Measurements from ENCODE around the gene SPAG16. TPM values are rescaled to one million over a fixed set of nuclear protein-coding genes. Genes with fewer than 3 reads are reported as not detected.

SPAG16 gene
- total and polyA plus RNA-seq, 3 experiments from 2014 or later, result 7.7 to 15.3 (median 8.2) TPM

GRCh38 chr2:214379227-214379626 is 1095.0 kb downstream of the SPAG16 start:
- H3K9me3 ChIP-seq (ENCODE audit: low read length), result no peaks in the 10 kb centered on the region
- H3K27ac ChIP-seq (ENCODE audit: low read depth, low read length), result no peak overlapping the region
- H3K4me1 ChIP-seq (ENCODE audit: insufficient read depth, low read length), result no peaks in the 10 kb centered on the region
- DNase-seq, result no peak
- H3K4me3 Mint-ChIP-seq, result no peak overlapping the region
- no peaks in the 10 kb centered on the region for H3K27me3 ChIP-seq (ENCODE audit: insufficient read depth, low read length, poor library complexity, severe bottlenecking)
- H3K4me1 Mint-ChIP-seq, result no peaks in the 10 kb centered on the region
- H3K36me3 ChIP-seq (ENCODE audit: insufficient read depth, low read length), result no peaks in the 10 kb centered on the region
- no peaks in the 10 kb centered on the region for H3K27me3 Mint-ChIP-seq
- ChIA-PET CTCF (no interaction called here), POLR2A (no interaction called here)
- H3K4me3 ChIP-seq (ENCODE audit: low read length), result no peak overlapping the region
- H3K36me3 Mint-ChIP-seq, result no peaks in the 10 kb centered on the region
- H3K9me3 Mint-ChIP-seq, result peaks cover 0 to 2% (median 0%) of the 10 kb centered on the region in 5 donors
- H3K27ac Mint-ChIP-seq, result no peak overlapping the region

GRCh38 chr2:214380681-214381080 is 1096.4 kb downstream of the SPAG16 start:
- no peak for DNase-seq
- no peaks in the 10 kb centered on the region for H3K4me1 Mint-ChIP-seq
- POLR2A ChIA-PET, result no interaction called here

GRCh38 chr2:214382229-214382628 is 1098.0 kb downstream of the SPAG16 start:
- Histone ChIP-seq H3K36me3 (ENCODE audit: insufficient read depth, low read length) (no peaks in the 10 kb centered on the region), H3K27ac (ENCODE audit: low read depth, low read length) (no peak overlapping the region), H3K4me3 (ENCODE audit: low read length) (no peak overlapping the region), H3K4me1 (ENCODE audit: insufficient read depth, low read length) (no peaks in the 10 kb centered on the region), H3K9me3 (ENCODE audit: low read length) (no peaks in the 10 kb centered on the region), H3K27me3 (ENCODE audit: insufficient read depth, low read length, poor library complexity, severe bottlenecking) (no peaks in the 10 kb centered on the region)
- no peak overlapping the region for H3K27ac Mint-ChIP-seq
- H3K4me3 Mint-ChIP-seq, result no peak overlapping the region
- H3K36me3 Mint-ChIP-seq, result no peaks in the 10 kb centered on the region
- DNase-seq, result no peak
- ChIA-PET CTCF (no interaction called here), POLR2A (no interaction called here)
- peaks cover 0 to 4% (median 0%) of the 10 kb centered on the region in 5 donors for H3K9me3 Mint-ChIP-seq
- no peaks in the 10 kb centered on the region for H3K4me1 Mint-ChIP-seq
- no peaks in the 10 kb centered on the region for H3K27me3 Mint-ChIP-seq

More at GRCh38 chr2:214380681-214381080, 1096.4 kb downstream of the SPAG16 start:
- no peak overlapping the region for H3K27ac ChIP-seq (ENCODE audit: low read depth, low read length)
- CTCF ChIA-PET, result no interaction called here
- Mint-ChIP-seq H3K27ac (no peak overlapping the region), H3K9me3 (peaks cover 0 to 2% (median 0%) of the 10 kb centered on the region in 5 donors), H3K4me3 (no peak overlapping the region), H3K36me3 (no peaks in the 10 kb centered on the region), H3K27me3 (no peaks in the 10 kb centered on the region)
- no peaks in the 10 kb centered on the region for H3K27me3 ChIP-seq (ENCODE audit: insufficient read depth, low read length, poor library complexity, severe bottlenecking)
- H3K4me1 ChIP-seq (ENCODE audit: insufficient read depth, low read length), result no peaks in the 10 kb centered on the region
- no peaks in the 10 kb centered on the region for H3K9me3 ChIP-seq (ENCODE audit: low read length)
- no peaks in the 10 kb centered on the region for H3K36me3 ChIP-seq (ENCODE audit: insufficient read depth, low read length)
- no peak overlapping the region for H3K4me3 ChIP-seq (ENCODE audit: low read length)

- no peak for DNase-seq
- Histone ChIP-seq H3K9me3 (ENCODE audit: low read length) (no peaks in the 10 kb centered on the region), H3K4me3 (ENCODE audit: low read length) (no peak overlapping the region), H3K36me3 (ENCODE audit: insufficient read depth, low read length) (no peaks in the 10 kb centered on the region), H3K27me3 (ENCODE audit: insufficient read depth, low read length, poor library complexity, severe bottlenecking) (no peaks in the 10 kb centered on the region), H3K27ac (ENCODE audit: low read depth, low read length) (no peak overlapping the region), H3K4me1 (ENCODE audit: insufficient read depth, low read length) (no peaks in the 10 kb centered on the region)
- ChIA-PET POLR2A (no interaction called here), CTCF (no interaction called here)
- Mint-ChIP-seq H3K9me3 (peaks cover 0 to 4% (median 0%) of the 10 kb centered on the region in 5 donors), H3K27ac (no peak overlapping the region), H3K4me3 (no peak overlapping the region), H3K4me1 (no peaks in the 10 kb centered on the region), H3K36me3 (no peaks in the 10 kb centered on the region), H3K27me3 (no peaks in the 10 kb centered on the region)
Measured at GRCh38 chr2:214386720-214387119, 1102.5 kb downstream of the SPAG16 start.

GRCh38 chr2:214389334-214389733 is 1105.1 kb downstream of the SPAG16 start:
- Histone ChIP-seq H3K27me3 (ENCODE audit: insufficient read depth, low read length, poor library complexity, severe bottlenecking) (no peaks in the 10 kb centered on the region), H3K27ac (ENCODE audit: low read depth, low read length) (no peak overlapping the region), H3K36me3 (ENCODE audit: insufficient read depth, low read length) (no peaks in the 10 kb centered on the region), H3K4me3 (ENCODE audit: low read length) (no peak overlapping the region), H3K9me3 (ENCODE audit: low read length) (no peaks in the 10 kb centered on the region), H3K4me1 (ENCODE audit: insufficient read depth, low read length) (no peaks in the 10 kb centered on the region)
- no peak for DNase-seq
- Mint-ChIP-seq H3K36me3 (no peaks in the 10 kb centered on the region), H3K27ac (no peak overlapping the region), H3K9me3 (peaks cover 0 to 4% (median 0%) of the 10 kb centered on the region in 5 donors), H3K27me3 (no peaks in the 10 kb centered on the region), H3K4me3 (no peak overlapping the region), H3K4me1 (no peaks in the 10 kb centered on the region)
- ChIA-PET POLR2A (no interaction called here), CTCF (no interaction called here)

GRCh38 chr2:214393796-214394195 is 1109.5 kb downstream of the SPAG16 start:
- CTCF ChIA-PET, result no interaction called here
- POLR2A ChIA-PET, result no interaction called here
- Histone ChIP-seq H3K4me3 (ENCODE audit: low read length) (no peak overlapping the region), H3K4me1 (ENCODE audit: insufficient read depth, low read length) (no peaks in the 10 kb centered on the region), H3K27me3 (ENCODE audit: insufficient read depth, low read length, poor library complexity, severe bottlenecking) (no peaks in the 10 kb centered on the region), H3K36me3 (ENCODE audit: insufficient read depth, low read length) (no peaks in the 10 kb centered on the region), H3K27ac (ENCODE audit: low read depth, low read length) (no peak overlapping the region), H3K9me3 (ENCODE audit: low read length) (no peaks in the 10 kb centered on the region)
- Mint-ChIP-seq H3K27me3 (no peaks in the 10 kb centered on the region), H3K4me3 (no peak overlapping the region), H3K9me3 (no peaks in the 10 kb centered on the region), H3K27ac (no peak overlapping the region), H3K36me3 (no peaks in the 10 kb centered on the region), H3K4me1 (no peaks in the 10 kb centered on the region)
- DNase-seq, result no peak

- Mint-ChIP-seq H3K36me3 (no peaks in the 10 kb centered on the region), H3K4me1 (no peaks in the 10 kb centered on the region), H3K27ac (no peak overlapping the region), H3K4me3 (no peak overlapping the region), H3K27me3 (no peaks in the 10 kb centered on the region), H3K9me3 (no peaks in the 10 kb centered on the region)
- ChIA-PET POLR2A (no interaction called here), CTCF (no interaction called here)
- Histone ChIP-seq H3K4me3 (ENCODE audit: low read length) (no peak overlapping the region), H3K27me3 (ENCODE audit: insufficient read depth, low read length, poor library complexity, severe bottlenecking) (no peaks in the 10 kb centered on the region), H3K27ac (ENCODE audit: low read depth, low read length) (no peak overlapping the region), H3K9me3 (ENCODE audit: low read length) (no peaks in the 10 kb centered on the region), H3K36me3 (ENCODE audit: insufficient read depth, low read length) (no peaks in the 10 kb centered on the region), H3K4me1 (ENCODE audit: insufficient read depth, low read length) (no peaks in the 10 kb centered on the region)
- no peak for DNase-seq
Measured at GRCh38 chr2:214395040-214395439, 1110.8 kb downstream of the SPAG16 start.

GRCh38 chr2:214401580-214401979 is 1117.3 kb downstream of the SPAG16 start:
- peaks cover 0 to 2% (median 0%) of the 10 kb centered on the region in 5 donors for H3K9me3 Mint-ChIP-seq
- Histone ChIP-seq H3K36me3 (ENCODE audit: insufficient read depth, low read length) (no peaks in the 10 kb centered on the region), H3K27me3 (ENCODE audit: insufficient read depth, low read length, poor library complexity, severe bottlenecking) (no peaks in the 10 kb centered on the region), H3K27ac (ENCODE audit: low read depth, low read length) (no peak overlapping the region), H3K4me1 (ENCODE audit: insufficient read depth, low read length) (no peaks in the 10 kb centered on the region), H3K4me3 (ENCODE audit: low read length) (no peak overlapping the region), H3K9me3 (ENCODE audit: low read length) (no peaks in the 10 kb centered on the region)
- ChIA-PET CTCF (no interaction called here), POLR2A (no interaction called here)
- no peak for DNase-seq
- no peaks in the 10 kb centered on the region for H3K36me3 Mint-ChIP-seq
- H3K27me3 Mint-ChIP-seq, result no peaks in the 10 kb centered on the region
- no peaks in the 10 kb centered on the region for H3K4me1 Mint-ChIP-seq
- no peak overlapping the region for H3K4me3 Mint-ChIP-seq
- no peak overlapping the region for H3K27ac Mint-ChIP-seq

Data from CD8-positive, alpha-beta memory T cell (primary cell).